Lower lobe of right lung (tissue), 2 donors: ENCODE results near the gene CBY2. TPM values are rescaled to one million over a fixed set of nuclear protein-coding genes. Genes with fewer than 3 reads are reported as not detected.
"Not testable (repeated sequence)": the region's sequence is repeated elsewhere in the genome, so short reads cannot be mapped to it uniquely, and the experiment has no call there.

Experiments used
- ATAC-seq, 2 donors: fragments of 200-7000 bp; cut with Tn5 transposase; one replicate each; pipeline ENCODE4 v1.9.1; 2020 to 2022; ENCODE audit warnings: mild to moderate bottlenecking in 2 of 2, moderate library complexity in 2 of 2
- DNase-seq: peaks from one replicate; pipeline ENCODE4 v3.0.0-alpha.2; 2020
- H3K27ac ChIP-seq: fragments of 200-600 bp; one replicate; pipeline ENCODE4 v1.8.0; 2022
- H3K27me3 ChIP-seq: fragments of 200-600 bp; one replicate; pipeline ENCODE4 v1.8.0; 2022; ENCODE audit warnings: low read depth
- H3K36me3 ChIP-seq: fragments of 200-600 bp; one replicate; pipeline ENCODE4 v1.8.0; 2022; ENCODE audit warnings: mild to moderate bottlenecking
- H3K4me1 ChIP-seq: fragments of 200-600 bp; one replicate; pipeline ENCODE4 v1.8.0; 2022
- H3K4me3 ChIP-seq: fragments of 200-600 bp; one replicate; pipeline ENCODE4 v1.8.0; 2022; ENCODE audit warnings: mild to moderate bottlenecking
- H3K9me3 ChIP-seq: fragments of 200-600 bp; one replicate; pipeline ENCODE4 v1.8.0; 2022
- intact Hi-C: fragments of 100-400 bp; cut with DNase I; formaldehyde crosslinking; loops from one replicate; pipeline ENCODE4 v1.11.0; 2022
- total RNA-seq: library from RNA; stranded (reverse); fragmentation: NEBNext Ultra II Directional; extraction: Animal tissue kit (Norgen Biotek cat#: 25700); gene quantifications from one replicate; pipeline ENCODE4 v1.2.1, GENCODE V29; 2021
- TF ChIP-seq, protein P1 (sequence below): fragments of 200-600 bp; IDR thresholded peaks from one replicate; pipeline ENCODE4 v1.8.0; 2022; ENCODE audit warnings: antibody characterized with exemption, mild to moderate bottlenecking
- donor health status: DM: no; HTN: yes; CAD: no; lungs with severe emphysema.

The CBY2 gene
- total RNA-seq, 1 donor from 2014 or later = not detected

DNA sequence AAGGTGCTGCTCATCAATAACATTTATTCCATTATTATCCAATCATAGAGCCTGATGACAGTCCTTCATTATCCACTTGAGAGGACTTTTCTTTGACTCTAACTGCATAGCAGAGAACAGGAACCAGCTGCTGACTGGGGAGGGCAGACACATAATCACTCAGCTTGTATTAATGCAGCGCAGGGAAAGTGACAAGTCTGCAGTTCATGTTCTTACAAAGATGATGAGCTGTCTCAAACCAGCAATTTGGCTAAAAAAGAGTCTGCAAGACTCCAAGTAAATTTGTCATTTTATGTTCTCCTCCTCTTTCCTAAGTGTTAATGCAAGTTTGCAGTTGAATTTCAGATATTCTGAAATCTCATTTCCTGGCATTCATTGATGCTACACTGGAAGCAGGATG is 40.0 kb upstream of the CBY2 start:
- H3K4me1 ChIP-seq = no peaks in the 10 kb centered on the region
- DNase-seq (no peak), ATAC-seq (no peak)
- TF ChIP-seq, protein P1, sequence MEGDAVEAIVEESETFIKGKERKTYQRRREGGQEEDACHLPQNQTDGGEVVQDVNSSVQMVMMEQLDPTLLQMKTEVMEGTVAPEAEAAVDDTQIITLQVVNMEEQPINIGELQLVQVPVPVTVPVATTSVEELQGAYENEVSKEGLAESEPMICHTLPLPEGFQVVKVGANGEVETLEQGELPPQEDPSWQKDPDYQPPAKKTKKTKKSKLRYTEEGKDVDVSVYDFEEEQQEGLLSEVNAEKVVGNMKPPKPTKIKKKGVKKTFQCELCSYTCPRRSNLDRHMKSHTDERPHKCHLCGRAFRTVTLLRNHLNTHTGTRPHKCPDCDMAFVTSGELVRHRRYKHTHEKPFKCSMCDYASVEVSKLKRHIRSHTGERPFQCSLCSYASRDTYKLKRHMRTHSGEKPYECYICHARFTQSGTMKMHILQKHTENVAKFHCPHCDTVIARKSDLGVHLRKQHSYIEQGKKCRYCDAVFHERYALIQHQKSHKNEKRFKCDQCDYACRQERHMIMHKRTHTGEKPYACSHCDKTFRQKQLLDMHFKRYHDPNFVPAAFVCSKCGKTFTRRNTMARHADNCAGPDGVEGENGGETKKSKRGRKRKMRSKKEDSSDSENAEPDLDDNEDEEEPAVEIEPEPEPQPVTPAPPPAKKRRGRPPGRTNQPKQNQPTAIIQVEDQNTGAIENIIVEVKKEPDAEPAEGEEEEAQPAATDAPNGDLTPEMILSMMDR = no peak
- no peak overlapping the region for H3K27ac ChIP-seq
- H3K4me3 ChIP-seq = no peak overlapping the region
- no peaks in the 10 kb centered on the region for H3K9me3 ChIP-seq
- H3K36me3 ChIP-seq = no peaks in the 10 kb centered on the region
- intact Hi-C loops = no loop called here
- H3K27me3 ChIP-seq = no peaks in the 10 kb centered on the region

DNA sequence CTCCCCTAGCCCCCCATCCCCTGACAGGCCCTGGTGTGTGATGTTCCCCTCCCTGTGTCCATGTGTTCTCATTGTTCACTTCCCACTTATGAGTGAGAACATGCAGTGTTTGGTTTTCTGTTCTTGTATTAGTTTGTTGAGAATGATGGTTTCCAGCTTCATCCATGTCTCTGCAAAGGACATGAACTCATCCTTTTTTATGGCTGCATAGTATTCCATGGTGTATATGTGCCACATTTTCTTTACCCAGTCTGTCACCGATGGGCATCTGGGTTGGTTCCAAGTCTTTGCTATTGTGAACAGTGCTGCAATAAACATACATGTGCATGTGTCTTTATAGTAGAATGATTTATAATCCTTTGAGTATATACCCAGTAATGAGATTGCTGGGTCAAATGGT is 39.2 kb upstream of the CBY2 start:
- intact Hi-C loops, H3K27ac ChIP-seq, H3K4me3 ChIP-seq, DNase-seq, ATAC-seq, H3K27me3 ChIP-seq, H3K36me3 ChIP-seq, H3K4me1 ChIP-seq, H3K9me3 ChIP-seq: not testable (repeated sequence)

DNA sequence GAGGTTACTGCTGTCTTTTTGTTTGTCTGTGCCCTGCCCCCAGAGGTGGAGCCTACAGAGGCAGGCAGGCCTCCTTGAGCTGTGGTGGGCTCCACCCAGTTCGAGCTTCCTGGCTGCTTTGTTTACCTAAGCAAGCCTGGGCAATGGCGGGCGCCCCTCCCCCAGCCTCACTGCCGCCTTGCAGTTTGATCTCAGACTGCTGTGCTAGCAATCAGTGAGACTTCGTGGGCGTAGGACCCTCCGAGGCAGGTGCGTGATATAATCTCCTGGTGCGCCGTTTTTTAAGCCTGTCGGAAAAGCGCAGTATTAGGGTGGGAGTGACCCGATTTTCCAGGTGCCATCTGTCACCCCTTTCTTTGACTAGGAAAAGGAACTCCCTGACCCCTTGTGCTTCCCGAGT is 32.5 kb upstream of the CBY2 start:
- intact Hi-C loops, H3K4me3 ChIP-seq, DNase-seq, ATAC-seq, H3K4me1 ChIP-seq, H3K27ac ChIP-seq, H3K9me3 ChIP-seq, H3K36me3 ChIP-seq, H3K27me3 ChIP-seq: not testable (repeated sequence)

DNA sequence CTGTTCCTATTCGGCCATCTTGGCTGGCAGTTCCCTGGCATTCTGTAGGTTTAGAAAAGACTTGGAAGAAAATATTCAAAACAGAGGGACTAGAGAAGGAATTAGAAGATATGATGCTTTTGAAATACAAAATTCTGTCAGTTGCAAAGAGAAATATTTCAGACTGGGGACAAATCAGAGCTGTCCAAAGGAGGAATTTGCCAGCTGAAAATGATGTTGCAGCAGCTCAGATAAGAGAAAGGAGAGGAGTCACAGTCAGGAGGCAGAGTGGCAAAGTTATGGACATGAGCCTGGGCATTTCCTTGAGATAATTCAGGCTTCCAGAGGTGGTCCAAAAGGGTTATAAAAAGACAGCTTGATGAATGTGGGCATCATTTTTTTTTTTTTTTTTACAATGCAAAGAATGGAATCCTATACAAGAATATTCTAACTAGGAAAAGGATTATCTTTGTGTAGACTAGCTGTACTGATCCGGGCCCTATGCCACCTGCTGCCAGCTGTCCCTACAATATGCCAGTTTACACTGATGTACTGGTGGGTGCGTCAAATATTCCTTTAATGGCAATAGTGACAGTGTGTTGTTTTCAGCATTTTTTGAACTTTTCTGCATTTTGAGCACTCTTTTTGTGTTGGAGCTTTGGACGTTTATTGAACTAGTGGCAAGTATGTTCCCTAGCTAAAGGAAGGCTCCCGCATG is 31.8 kb upstream of the CBY2 start:
- H3K27ac ChIP-seq = no peak overlapping the region
- H3K4me3 ChIP-seq = no peak overlapping the region
- H3K27me3 ChIP-seq = no peaks in the 10 kb centered on the region
- DNase-seq = no peak
- H3K36me3 ChIP-seq = no peaks in the 10 kb centered on the region
- intact Hi-C loops = no loop called here
- ATAC-seq = no peak
- no peaks in the 10 kb centered on the region for H3K9me3 ChIP-seq
- no peaks in the 10 kb centered on the region for H3K4me1 ChIP-seq
- TF ChIP-seq, protein P1 = no peak

DNA sequence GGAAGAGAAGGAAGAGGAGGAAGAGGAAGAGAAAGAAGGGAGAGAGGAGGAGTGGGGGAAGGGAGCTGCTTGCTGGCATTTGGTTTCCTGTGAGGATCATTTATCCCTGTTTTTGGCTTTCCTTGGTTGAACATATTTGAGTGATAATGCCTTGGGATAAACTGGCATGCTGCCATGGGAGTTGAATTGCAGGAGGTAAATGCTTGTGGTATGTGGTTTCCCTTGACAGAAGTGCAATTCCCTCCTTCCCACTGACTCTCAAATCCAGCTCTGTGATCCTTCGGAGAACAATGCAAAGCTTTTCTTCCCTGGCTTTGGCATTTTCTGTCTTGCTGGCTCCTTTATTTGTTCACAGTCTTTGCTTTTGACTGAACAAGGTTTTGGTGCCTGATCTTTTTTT is 27.2 kb upstream of the CBY2 start:
- ATAC-seq (no peak), DNase-seq (no peak)
- TF ChIP-seq, protein P1 = no peak
- Histone ChIP-seq H3K4me1 (no peaks in the 10 kb centered on the region), H3K9me3 (no peaks in the 10 kb centered on the region), H3K36me3 (no peaks in the 10 kb centered on the region), H3K27ac (no peak overlapping the region), H3K27me3 (no peaks in the 10 kb centered on the region), H3K4me3 (no peak overlapping the region)
- intact Hi-C loops = no loop called here

DNA sequence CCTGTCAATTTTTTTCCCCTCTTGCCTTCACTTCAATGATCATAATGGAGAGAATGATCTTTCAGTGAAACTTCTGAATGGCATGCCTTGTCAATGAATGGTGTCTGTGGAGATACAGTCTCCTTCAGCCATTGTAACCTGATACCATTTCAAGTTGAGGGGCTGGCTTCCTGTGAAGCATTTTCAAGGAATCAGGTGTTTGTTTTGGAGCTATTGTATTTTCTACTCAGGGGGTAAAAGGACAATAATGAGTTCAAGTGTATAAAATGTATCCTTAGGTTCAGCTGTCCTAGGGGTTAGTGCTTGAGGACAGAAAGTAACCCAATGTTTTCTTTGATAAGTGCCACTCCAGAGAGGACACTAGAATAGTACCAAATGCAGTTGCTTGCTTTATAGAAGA is 23.8 kb upstream of the CBY2 start:
- Histone ChIP-seq H3K9me3 (no peaks in the 10 kb centered on the region), H3K4me3 (no peak overlapping the region), H3K27me3 (no peaks in the 10 kb centered on the region), H3K4me1 (no peaks in the 10 kb centered on the region), H3K27ac (no peak overlapping the region), H3K36me3 (no peaks in the 10 kb centered on the region)
- intact Hi-C loops = no loop called here
- TF ChIP-seq, protein P1 = no peak
- DNase-seq (no peak), ATAC-seq (no peak)
